ENCODE measurements around the gene GPC5.

DNA sequence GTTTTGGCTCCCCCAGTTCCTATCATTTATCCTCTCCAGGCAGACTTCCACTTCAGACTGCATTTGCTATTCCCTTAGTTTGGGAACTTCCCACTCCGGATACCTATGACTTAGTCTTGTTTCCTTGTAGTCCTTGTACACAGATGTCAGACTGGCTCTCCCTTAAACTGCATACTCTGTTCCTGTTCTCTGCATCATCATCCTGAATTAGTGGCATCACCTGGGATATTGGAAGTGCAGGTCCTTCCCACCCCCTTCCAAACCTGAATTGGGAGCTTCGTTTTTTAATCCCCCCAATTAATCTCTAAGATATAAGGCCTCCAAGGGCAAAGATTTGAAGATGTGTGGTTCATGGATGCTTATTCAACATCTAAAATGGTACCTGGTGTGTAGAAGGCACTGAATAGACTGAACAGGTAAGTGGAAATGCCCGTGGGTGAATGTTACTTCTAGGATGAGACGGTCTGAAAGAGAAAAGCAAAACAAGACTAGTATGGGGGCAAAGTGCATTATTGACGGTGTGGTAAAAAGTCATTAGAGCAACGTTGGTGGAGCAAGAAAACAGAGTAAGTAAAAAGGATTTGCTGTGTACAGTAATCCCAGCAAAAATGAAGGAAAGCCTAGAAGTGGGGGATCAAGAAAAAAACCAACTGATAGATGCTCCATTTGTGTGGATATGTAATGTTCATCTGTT lies 41.4 kb upstream of the GPC5 start:
- TF ChIP-seq POLR2A (IDR thresholded peaks at IDR 0.05): no peak
- TF ChIP-seq, protein P1, sequence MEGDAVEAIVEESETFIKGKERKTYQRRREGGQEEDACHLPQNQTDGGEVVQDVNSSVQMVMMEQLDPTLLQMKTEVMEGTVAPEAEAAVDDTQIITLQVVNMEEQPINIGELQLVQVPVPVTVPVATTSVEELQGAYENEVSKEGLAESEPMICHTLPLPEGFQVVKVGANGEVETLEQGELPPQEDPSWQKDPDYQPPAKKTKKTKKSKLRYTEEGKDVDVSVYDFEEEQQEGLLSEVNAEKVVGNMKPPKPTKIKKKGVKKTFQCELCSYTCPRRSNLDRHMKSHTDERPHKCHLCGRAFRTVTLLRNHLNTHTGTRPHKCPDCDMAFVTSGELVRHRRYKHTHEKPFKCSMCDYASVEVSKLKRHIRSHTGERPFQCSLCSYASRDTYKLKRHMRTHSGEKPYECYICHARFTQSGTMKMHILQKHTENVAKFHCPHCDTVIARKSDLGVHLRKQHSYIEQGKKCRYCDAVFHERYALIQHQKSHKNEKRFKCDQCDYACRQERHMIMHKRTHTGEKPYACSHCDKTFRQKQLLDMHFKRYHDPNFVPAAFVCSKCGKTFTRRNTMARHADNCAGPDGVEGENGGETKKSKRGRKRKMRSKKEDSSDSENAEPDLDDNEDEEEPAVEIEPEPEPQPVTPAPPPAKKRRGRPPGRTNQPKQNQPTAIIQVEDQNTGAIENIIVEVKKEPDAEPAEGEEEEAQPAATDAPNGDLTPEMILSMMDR (IDR thresholded peaks at IDR 0.05 in 4 of 5, conservative IDR thresholded peaks at IDR 0.05 in 1 of 5): no peak

Measured in gastrocnemius medialis (tissue), 4 donors.